SK-N-SH (cell line): ENCODE data around the gene FZD2. TPM values are rescaled to one million over a fixed set of nuclear protein-coding genes. Genes with fewer than 3 reads are reported as not detected.
A peak's percentile ranks its signal among the peaks of the same experiment; 100 is the strongest.

ENCODE experiments used
- CTCF ChIA-PET: fragments of 300-600, 350-600 bp; formaldehyde crosslinking; extraction: SDS; loops from one replicate; lab custom pipeline; 2021; lab: Yijun Ruan, JAX
- POLR2A ChIA-PET: fragments of 350-600 bp; sonication (Branson Sonifier 250); formaldehyde crosslinking; extraction: SDS; loops from one replicate; lab custom pipeline; 2020; ENCODE audit warnings: antibody characterized with exemption, inconsistent platforms; lab: Yijun Ruan, JAX
- DNase-seq: peaks from one replicate; pipeline ENCODE4 v3.0.0; 2012
- H2AFZ ChIP-seq: fragments of 200-600 bp; sonication (generic); 2 replicates; pipeline ENCODE4 v1.8.1; 2016; ENCODE audit warnings: antibody characterized with exemption, mild to moderate bottlenecking, low read depth
- H3F3A ChIP-seq: fragments of 200-600 bp; sonication (generic); replicated peaks from 2 replicates; pipeline ENCODE3; 2016; ENCODE audit warnings: antibody characterized with exemption, mild to moderate bottlenecking; ENCODE audit not compliant: insufficient read depth
- H3K27ac ChIP-seq, 2 experiments: fragments of 200-500 bp in 1 of 2; fragments of 200-600 bp in 1 of 2; sonication (Bioruptor generic) in 1 of 2; sonication (generic), shearing (Covaris generic) in 1 of 2; 2 replicates each; pipeline versions ENCODE4 v1.5.1 to v1.6.1; 2014 to 2016; ENCODE audit warnings: low read depth in 2 of 2, inconsistent platforms in 1 of 2, low read length in 1 of 2, mild to moderate bottlenecking in 1 of 2, mixed read lengths in 1 of 2
- H3K27me3 ChIP-seq: fragments of 200-600 bp; sonication (generic), shearing (Covaris generic); 2 replicates; pipeline ENCODE4 v1.6.1; 2016; ENCODE audit warnings: mixed run types; ENCODE audit not compliant: insufficient read depth
- H3K36me3 ChIP-seq, 2 experiments: fragments of 200-500 bp in 1 of 2; fragments of 200-600 bp in 1 of 2; sonication (Bioruptor generic) in 1 of 2; sonication (generic) in 1 of 2; replicated peaks in 1 of 2; 2 replicates each; pipeline versions ENCODE3 to v1.5.1; 2014 to 2016; ENCODE audit warnings: low read length in 1 of 2, mild to moderate bottlenecking in 1 of 2; ENCODE audit not compliant: insufficient read depth in 2 of 2, control insufficient read depth in 1 of 2
- H3K4me1 ChIP-seq, 2 experiments: fragments of 200-500 bp in 1 of 2; fragments of 200-600 bp in 1 of 2; sonication (Bioruptor generic) in 1 of 2; sonication (generic), shearing (Covaris generic) in 1 of 2; 2 replicates each; pipeline versions ENCODE4 v1.5.1 to v1.6.1; 2014 to 2016; ENCODE audit warnings: low read depth in 1 of 2, low read length in 1 of 2, mixed run types in 1 of 2; ENCODE audit not compliant: insufficient read depth in 2 of 2, control insufficient read depth in 1 of 2
- H3K4me2 ChIP-seq: fragments of 200-600 bp; sonication (generic), shearing (Covaris generic); 2 replicates; pipeline ENCODE4 v1.6.1; 2017; ENCODE audit warnings: mixed run types
- H3K4me3 ChIP-seq, 2 experiments: fragments of 200-500 bp in 1 of 2; fragments of 200-600 bp in 1 of 2; sonication (Bioruptor generic) in 1 of 2; sonication (generic), shearing (Covaris generic) in 1 of 2; 2 replicates each; pipeline versions ENCODE4 v1.5.1 to v1.8.1; 2014 to 2016; ENCODE audit warnings: low read depth in 2 of 2, inconsistent platforms in 1 of 2, low read length in 1 of 2, mild to moderate bottlenecking in 1 of 2, mixed read lengths in 1 of 2, moderate library complexity in 1 of 2
- H3K79me2 ChIP-seq: fragments of 200-600 bp; sonication (generic); 2 replicates; pipeline ENCODE4 v1.8.1; 2017; ENCODE audit warnings: mild to moderate bottlenecking; ENCODE audit not compliant: insufficient read depth
- H3K9ac ChIP-seq: fragments of 200-600 bp; sonication (generic); 2 replicates; pipeline ENCODE4 v1.6.1; 2017; ENCODE audit warnings: mixed run types
- H3K9me2 ChIP-seq: fragments of 200-600 bp; sonication (generic); 2 replicates; pipeline ENCODE4 v1.6.1; 2017; ENCODE audit warnings: mixed run types
- H3K9me3 ChIP-seq: fragments of 200-600 bp; sonication (generic); 2 replicates; pipeline ENCODE4 v1.6.1; 2017; ENCODE audit warnings: mixed run types, mild to moderate bottlenecking, moderate library complexity
- H4K20me1 ChIP-seq: fragments of 200-600 bp; sonication (generic); 2 replicates; pipeline ENCODE4 v1.6.1; 2017; ENCODE audit warnings: mild to moderate bottlenecking, mixed run types; ENCODE audit not compliant: insufficient read depth
- FOSL2 ChIP-seq: IDR thresholded peaks from 2 replicates; pipeline ENCODE4 v1.4.0; 2012; ENCODE audit warnings: low read depth, mild to moderate bottlenecking, moderate library complexity, borderline replicate concordance
- MXI1 ChIP-seq: IDR thresholded peaks from 2 replicates; pipeline ENCODE4 v1.6.1; 2012; ENCODE audit warnings: mild to moderate bottlenecking, low read depth, low read length, improper control_type of control experiment
- SMC3 ChIP-seq: IDR thresholded peaks from 2 replicates; pipeline ENCODE4 v1.6.1; 2012; ENCODE audit warnings: low read depth, low read length, improper control_type of control experiment
- USF2 ChIP-seq: fragments of 150-350 bp; IDR thresholded peaks from 2 replicates; pipeline ENCODE4 v1.6.1; 2017; ENCODE audit warnings: antibody characterized with exemption, low read length, low read depth, borderline replicate concordance
- WGBS: methylation state at CpG from one replicate; pipeline ENCODE4 v1.1.6; 2017; ENCODE audit warnings: low lambda C conversion rate; 5-methylcytosine and 5-hydroxymethylcytosine counted together
- polyA plus RNA-seq, 3 experiments: library from polyadenylated mRNA; depleted of rRNA; stranded (reverse); fragments of >200 nt; gene quantifications; 2 replicates each; pipeline ENCODE4 v1.2.3, GENCODE V29; 2012
- TF ChIP-seq, protein P1 (sequence below): IDR thresholded peaks from 2 replicates; pipeline ENCODE4; 2012
- TF ChIP-seq, protein P2 (sequence below): fragments of 150-350 bp; IDR thresholded peaks from 2 replicates; pipeline ENCODE4 v1.6.1; 2016; ENCODE audit warnings: mild to moderate bottlenecking, low read depth, low read length

FZD2 gene
- polyA plus RNA-seq, 1 of the 3 experiments (the other 2 are of a cell fraction): 35.1 TPM

DNA sequence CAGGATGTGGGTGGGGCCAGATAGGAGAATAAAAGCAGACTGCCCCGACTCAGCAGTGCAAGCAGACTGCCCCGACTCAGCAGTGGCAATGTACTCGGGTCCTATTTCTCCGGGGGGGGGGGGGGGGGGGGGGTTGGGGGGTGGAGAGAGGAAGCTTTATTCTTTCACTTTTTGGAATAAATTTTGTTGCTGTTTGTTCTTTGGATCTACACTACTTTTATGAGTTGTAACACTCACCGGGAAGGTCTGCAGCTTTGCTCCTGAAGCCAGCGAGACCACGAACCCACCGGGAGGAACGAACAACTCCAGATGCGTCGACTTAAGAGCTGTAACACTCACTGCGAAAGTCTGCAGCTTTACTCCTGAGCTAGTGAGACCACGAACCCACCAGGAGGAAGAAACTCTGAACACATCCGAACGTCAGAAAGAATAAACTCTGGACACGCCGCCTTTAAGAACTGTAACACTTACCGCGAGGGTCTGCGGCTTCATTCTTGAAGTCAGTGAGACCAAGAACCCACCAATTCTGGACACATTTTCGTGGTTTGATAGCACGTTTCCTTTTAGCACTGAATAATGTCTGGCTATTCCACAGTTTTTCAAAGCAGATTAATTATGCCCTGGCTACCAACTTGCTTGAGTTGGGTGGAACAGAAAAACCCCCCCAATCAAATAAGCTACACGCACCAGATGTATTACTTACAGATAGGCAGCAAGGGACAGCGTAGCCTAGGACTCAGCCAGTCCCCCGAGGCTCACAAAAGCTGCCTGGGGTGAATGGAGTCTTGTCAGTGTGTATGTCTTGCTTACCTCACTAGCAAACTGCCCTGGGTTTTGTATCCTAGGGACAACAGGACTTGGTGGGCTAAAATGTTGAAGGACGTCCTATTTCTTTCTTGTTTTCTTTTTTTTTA, 11.9 kb downstream of the FZD2 start:
- ChIA-PET POLR2A (interaction anchor here (0.6 to 1.0 kb wide), 3 partner anchors 12 to 39 kb away, joined by 3 to 4 read pairs (median 3); partner anchors contain the start of gene FZD2), CTCF (interaction anchor here (1.1 to 1.4 kb wide), 4 partner anchors 11 to 39 kb away, joined by 3 to 7 read pairs (median 4); no protein-coding TSS in a partner anchor)
- Histone ChIP-seq H4K20me1 (no peaks in the 10 kb centered on the region), H3K9me3 (no peaks in the 10 kb centered on the region), H3K79me2 (no peaks in the 10 kb centered on the region), H3K9ac (peak overlapping the region; percentile 2; the same call in 1 of the 2 replicates), H3K4me3 (peak overlapping the region; percentile 16 to 46; a peak in 3 of 4 replicates), H3K4me2 (peak overlapping the region; percentile 36), H3K27ac (peak overlapping the region; percentile 74 to 77), H3K36me3 (no peaks in the 10 kb centered on the region), H3F3A (peaks cover 40% of the 10 kb centered on the region), H2AFZ (peak overlapping the region; percentile 24), H3K4me1 (peaks cover 0 to 6% of the 10 kb centered on the region in 2 experiments; a peak in 1 of 4 replicates), H3K9me2 (no peaks in the 10 kb centered on the region), H3K27me3 (no peaks in the 10 kb centered on the region)
- 11% methylated on average over 26 of the region's 26 CpGs for WGBS
- peak; percentile 60 for DNase-seq
- TF ChIP-seq FOSL2 (no peak), USF2 (no peak), MXI1 (peak; percentile 46; the same call in 1 of the 2 replicates), SMC3 (no peak)
- TF ChIP-seq, protein P1, sequence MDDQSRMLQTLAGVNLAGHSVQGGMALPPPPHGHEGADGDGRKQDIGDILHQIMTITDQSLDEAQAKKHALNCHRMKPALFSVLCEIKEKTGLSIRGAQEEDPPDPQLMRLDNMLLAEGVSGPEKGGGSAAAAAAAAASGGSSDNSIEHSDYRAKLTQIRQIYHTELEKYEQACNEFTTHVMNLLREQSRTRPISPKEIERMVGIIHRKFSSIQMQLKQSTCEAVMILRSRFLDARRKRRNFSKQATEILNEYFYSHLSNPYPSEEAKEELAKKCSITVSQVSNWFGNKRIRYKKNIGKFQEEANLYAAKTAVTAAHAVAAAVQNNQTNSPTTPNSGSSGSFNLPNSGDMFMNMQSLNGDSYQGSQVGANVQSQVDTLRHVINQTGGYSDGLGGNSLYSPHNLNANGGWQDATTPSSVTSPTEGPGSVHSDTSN: no peak

GRCh38 chr17:44572801-44573200, 15.5 kb downstream of the FZD2 start:
- Histone ChIP-seq H3K9me3 (no peaks in the 10 kb centered on the region), H3K36me3 (no peaks in the 10 kb centered on the region), H3K79me2 (no peaks in the 10 kb centered on the region), H3K4me2 (no peak overlapping the region), H3K4me3 (no peak overlapping the region), H3F3A (peaks cover 34% of the 10 kb centered on the region), H4K20me1 (no peaks in the 10 kb centered on the region), H3K27me3 (no peaks in the 10 kb centered on the region), H3K27ac (no peak overlapping the region), H3K9me2 (no peaks in the 10 kb centered on the region), H3K4me1 (peaks cover 0 to 6% of the 10 kb centered on the region in 2 experiments; a peak in 1 of 4 replicates), H2AFZ (no peak overlapping the region), H3K9ac (no peak overlapping the region)
- WGBS: 100% methylated on average over 2 of the region's 2 CpGs
- CTCF ChIA-PET: interaction anchor here (1.4 kb wide), 1 partner anchor 9 kb away, joined by 6 read pairs; no protein-coding TSS in a partner anchor
- POLR2A ChIA-PET: no interaction called here
- TF ChIP-seq, protein P2, sequence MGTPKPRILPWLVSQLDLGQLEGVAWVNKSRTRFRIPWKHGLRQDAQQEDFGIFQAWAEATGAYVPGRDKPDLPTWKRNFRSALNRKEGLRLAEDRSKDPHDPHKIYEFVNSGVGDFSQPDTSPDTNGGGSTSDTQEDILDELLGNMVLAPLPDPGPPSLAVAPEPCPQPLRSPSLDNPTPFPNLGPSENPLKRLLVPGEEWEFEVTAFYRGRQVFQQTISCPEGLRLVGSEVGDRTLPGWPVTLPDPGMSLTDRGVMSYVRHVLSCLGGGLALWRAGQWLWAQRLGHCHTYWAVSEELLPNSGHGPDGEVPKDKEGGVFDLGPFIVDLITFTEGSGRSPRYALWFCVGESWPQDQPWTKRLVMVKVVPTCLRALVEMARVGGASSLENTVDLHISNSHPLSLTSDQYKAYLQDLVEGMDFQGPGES: no peak
- no peak for DNase-seq
